Stomach smooth muscle (tissue), 2 donors: Measurements from ENCODE around the gene UNC119B.
"Not testable (repeated sequence)": the region's sequence is repeated elsewhere in the genome, so short reads cannot be mapped to it uniquely, and the experiment has no call there.

Source experiments
- H3K27ac ChIP-seq: one replicate; pipeline ENCODE4 v1.7.0; 2013; ENCODE audit warnings: mild to moderate bottlenecking, low read length, inconsistent platforms
- H3K27me3 ChIP-seq, 2 donors: one replicate each; pipeline ENCODE4 v1.7.0; 2013; ENCODE audit warnings: low read length in 2 of 2; ENCODE audit not compliant: insufficient read depth in 2 of 2, control insufficient read depth in 1 of 2
- H3K36me3 ChIP-seq, 2 donors: one replicate each; pipeline ENCODE4 v1.7.0; 2013; ENCODE audit warnings: low read length in 2 of 2; ENCODE audit not compliant: control insufficient read depth in 2 of 2, insufficient read depth in 2 of 2
- H3K4me1 ChIP-seq: one replicate; pipeline ENCODE4 v1.7.0; 2013; ENCODE audit warnings: low read length; ENCODE audit not compliant: control insufficient read depth, insufficient read depth
- H3K4me3 ChIP-seq, 2 donors: one replicate each; pipeline ENCODE4 v1.7.0; 2013; ENCODE audit warnings: low read length in 2 of 2
- H3K9ac ChIP-seq, 2 donors: one replicate each; pipeline ENCODE4 v1.7.0; 2013; ENCODE audit warnings: low read length in 2 of 2, mild to moderate bottlenecking in 1 of 2
- H3K9me3 ChIP-seq, 2 donors: one replicate each; pipeline ENCODE4 v1.7.0; 2013; ENCODE audit warnings: low read length in 2 of 2; ENCODE audit not compliant: control insufficient read depth in 2 of 2
- donor health status: healthy.
- donor health status: Pancreatic carcinoma.

Gene UNC119B

DNA sequence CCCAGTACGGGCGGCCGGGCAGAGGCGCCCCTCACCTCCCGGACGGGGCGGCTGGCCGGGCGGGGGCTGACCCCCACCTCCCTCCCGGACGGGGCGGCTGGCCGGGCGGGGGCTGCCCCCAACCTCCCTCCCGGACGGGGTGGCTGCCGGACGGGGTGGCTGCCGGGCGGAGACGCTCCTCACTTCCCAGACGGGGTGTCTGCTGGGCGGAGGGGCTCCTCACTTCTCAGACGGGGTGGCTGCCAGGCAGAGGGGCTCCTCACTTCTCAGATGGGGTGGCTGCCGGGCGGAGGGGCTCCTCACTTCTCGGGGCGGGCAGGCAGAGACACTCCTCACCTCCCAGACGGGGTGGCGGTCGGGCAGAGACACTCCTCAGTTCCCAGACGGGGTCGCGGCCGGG, 21.9 kb downstream of the UNC119B start:
- H3K9me3 ChIP-seq, H3K4me3 ChIP-seq, H3K27me3 ChIP-seq, H3K4me1 ChIP-seq, H3K9ac ChIP-seq, H3K27ac ChIP-seq: not testable (repeated sequence)
- H3K36me3 ChIP-seq, result peaks cover 6 to 17% of the 10 kb centered on the region in 2 donors

- Histone ChIP-seq H3K36me3 (peaks cover 3 to 15% of the 10 kb centered on the region in 2 donors), H3K9ac (no peak overlapping the region), H3K27me3 (no peaks in the 10 kb centered on the region), H3K9me3 (no peaks in the 10 kb centered on the region), H3K27ac (no peak overlapping the region), H3K4me3 (no peak overlapping the region), H3K4me1 (no peaks in the 10 kb centered on the region)
Measured at GRCh38 chr12:120733574-120733973, 23.3 kb downstream of the UNC119B start.

GRCh38 chr12:120734210-120734609, 24.0 kb downstream of the UNC119B start:
- no peak overlapping the region for H3K4me3 ChIP-seq
- H3K27me3 ChIP-seq, result no peaks in the 10 kb centered on the region
- H3K9me3 ChIP-seq, result no peaks in the 10 kb centered on the region
- H3K4me1 ChIP-seq, result no peaks in the 10 kb centered on the region
- no peak overlapping the region for H3K9ac ChIP-seq
- peaks cover 3 to 15% of the 10 kb centered on the region in 2 donors for H3K36me3 ChIP-seq
- no peak overlapping the region for H3K27ac ChIP-seq

- Histone ChIP-seq H3K27me3 (no peaks in the 10 kb centered on the region), H3K9ac (no peak overlapping the region), H3K4me1 (no peaks in the 10 kb centered on the region), H3K4me3 (no peak overlapping the region), H3K9me3 (no peaks in the 10 kb centered on the region), H3K36me3 (peaks cover 2 to 10% of the 10 kb centered on the region in 2 donors), H3K27ac (no peak overlapping the region)
Measured at GRCh38 chr12:120735181-120735580, 24.9 kb downstream of the UNC119B start.

- Histone ChIP-seq H3K9me3 (no peaks in the 10 kb centered on the region), H3K4me3 (no peak overlapping the region), H3K27ac (no peak overlapping the region), H3K36me3 (peaks cover 0 to 4% of the 10 kb centered on the region in 2 donors), H3K4me1 (no peaks in the 10 kb centered on the region), H3K27me3 (no peaks in the 10 kb centered on the region), H3K9ac (no peak overlapping the region)
Measured at GRCh38 chr12:120736404-120737331, 26.4 kb downstream of the UNC119B start.

- H3K36me3 ChIP-seq, result peaks cover 0 to 4% of the 10 kb centered on the region in 2 donors
- H3K4me3 ChIP-seq, result no peak overlapping the region
- no peak overlapping the region for H3K27ac ChIP-seq
- no peaks in the 10 kb centered on the region for H3K27me3 ChIP-seq
- H3K4me1 ChIP-seq, result no peaks in the 10 kb centered on the region
- no peak overlapping the region for H3K9ac ChIP-seq
- H3K9me3 ChIP-seq, result no peaks in the 10 kb centered on the region
Measured at GRCh38 chr12:120737557-120738251, 27.4 kb downstream of the UNC119B start.

- Histone ChIP-seq H3K27ac (no peak overlapping the region), H3K27me3 (no peaks in the 10 kb centered on the region), H3K4me3 (no peak overlapping the region), H3K9me3 (no peaks in the 10 kb centered on the region), H3K36me3 (peaks cover 0 to 4% of the 10 kb centered on the region in 2 donors), H3K9ac (no peak overlapping the region), H3K4me1 (no peaks in the 10 kb centered on the region)
Measured at GRCh38 chr12:120738252-120739030, 28.2 kb downstream of the UNC119B start.

GRCh38 chr12:120739031-120739762, 28.9 kb downstream of the UNC119B start:
- no peak overlapping the region for H3K9ac ChIP-seq
- H3K27me3 ChIP-seq, result no peaks in the 10 kb centered on the region
- no peak overlapping the region for H3K4me3 ChIP-seq
- peaks cover 0 to 3% of the 10 kb centered on the region in 2 donors for H3K36me3 ChIP-seq
- H3K27ac ChIP-seq, result no peak overlapping the region
- H3K9me3 ChIP-seq, result no peaks in the 10 kb centered on the region
- no peaks in the 10 kb centered on the region for H3K4me1 ChIP-seq

- Histone ChIP-seq H3K27me3 (no peaks in the 10 kb centered on the region), H3K9me3 (no peaks in the 10 kb centered on the region), H3K9ac (no peak overlapping the region), H3K36me3 (peaks cover 0 to 2% of the 10 kb centered on the region in 2 donors), H3K4me1 (no peaks in the 10 kb centered on the region), H3K4me3 (no peak overlapping the region), H3K27ac (no peak overlapping the region)
Measured at GRCh38 chr12:120739821-120740613, 29.8 kb downstream of the UNC119B start.
